ENCODE results near the gene EGFL8. TPM values are rescaled to one million over a fixed set of nuclear protein-coding genes. Genes with fewer than 3 reads are reported as not detected.
"Not testable (repeated sequence)": the region's sequence is repeated elsewhere in the genome, so short reads cannot be mapped to it uniquely, and the experiment has no call there.

EGFL8 gene
- total RNA-seq, 1 donor from 2014 or later = 3.4 TPM

DNA sequence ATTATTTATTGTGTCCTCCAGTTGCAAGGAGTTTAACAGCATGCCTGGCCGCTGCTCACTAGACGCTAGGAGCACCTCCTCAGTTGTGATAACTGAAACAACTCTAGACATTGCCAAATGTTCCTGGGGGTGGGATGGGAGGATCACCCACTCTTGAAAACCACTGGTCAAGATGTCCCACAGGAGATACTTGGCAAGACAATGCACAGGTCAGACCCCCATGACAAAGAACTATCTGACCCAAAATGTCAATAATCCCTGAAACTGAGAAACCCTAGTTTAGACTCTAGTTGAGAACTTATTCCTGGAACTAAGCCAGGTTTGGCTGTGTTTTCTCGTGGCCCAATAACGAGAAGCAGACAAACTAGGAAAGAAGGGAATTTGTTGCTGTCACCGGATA is 24.8 kb upstream of the EGFL8 start:
- ATAC-seq (ENCODE audit: low read depth) = no peak
- CTCF ChIA-PET = no interaction called here
- intact Hi-C loops (cut with micrococcal nuclease) = no loop called here
- DNase-seq = no peak
- H3K9me3 Mint-ChIP-seq = no peaks in the 10 kb centered on the region
- POLR2A ChIA-PET = no interaction called here
- H3K36me3 Mint-ChIP-seq (ENCODE audit: low read depth) = no peaks in the 10 kb centered on the region
- H3K27me3 Mint-ChIP-seq = peaks cover 9% of the 10 kb centered on the region
- H3K4me1 Mint-ChIP-seq = no peaks in the 10 kb centered on the region
- no peak for TF ChIP-seq CTCF (IDR thresholded peaks at IDR 0.05)
- H3K4me3 Mint-ChIP-seq = no peak overlapping the region
- no peak overlapping the region for H3K27ac Mint-ChIP-seq

- Mint-ChIP-seq H3K4me1 (no peaks in the 10 kb centered on the region), H3K4me3 (no peak overlapping the region), H3K27ac (no peak overlapping the region), H3K9me3 (no peaks in the 10 kb centered on the region), H3K36me3 (ENCODE audit: low read depth) (no peaks in the 10 kb centered on the region), H3K27me3 (peaks cover 9% of the 10 kb centered on the region)
- POLR2A ChIA-PET = interaction anchor here (0.5 kb wide), 1 partner anchor 42 kb away, joined by 3 read pairs; no protein-coding TSS in a partner anchor
- TF ChIP-seq CTCF (IDR thresholded peaks at IDR 0.05) = no peak
- intact Hi-C loops (cut with micrococcal nuclease) = no loop called here
- ATAC-seq (ENCODE audit: low read depth) (no peak), DNase-seq (no peak)
- CTCF ChIA-PET = no interaction called here
Observed at GRCh38 chr6:32140420-32141046, 23.9 kb upstream of the EGFL8 start.

DNA sequence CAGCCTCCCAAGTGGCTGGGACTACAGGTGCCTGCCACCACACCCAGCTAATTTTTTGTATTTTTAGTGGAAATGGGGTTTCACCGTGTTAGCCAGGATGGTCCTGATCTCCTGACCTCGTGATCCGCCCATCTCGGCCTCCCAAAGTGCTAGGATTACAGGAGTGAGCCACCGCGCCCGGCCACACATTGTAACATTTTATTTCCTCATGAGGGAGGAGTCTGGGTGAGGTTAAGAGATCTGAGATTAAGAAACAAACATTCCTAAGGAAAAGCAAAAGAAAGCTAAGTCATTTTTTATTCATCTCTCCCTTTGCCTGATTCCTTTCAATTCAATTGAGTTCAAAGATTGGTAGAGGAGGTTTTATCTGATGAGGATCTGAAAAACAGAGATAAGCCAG is 20.2 kb upstream of the EGFL8 start:
- CTCF ChIA-PET; H3K4me3 Mint-ChIP-seq; DNase-seq; H3K9me3 Mint-ChIP-seq; H3K36me3 Mint-ChIP-seq (ENCODE audit: low read depth); H3K27ac Mint-ChIP-seq; intact Hi-C loops (cut with micrococcal nuclease); ATAC-seq (ENCODE audit: low read depth): not testable (repeated sequence)
- peaks cover 38% of the 10 kb centered on the region for H3K27me3 Mint-ChIP-seq
- peaks cover 13% of the 10 kb centered on the region for H3K4me1 Mint-ChIP-seq
- POLR2A ChIA-PET = interaction anchor here (0.7 kb wide), 1 partner anchor 31 kb away, joined by 3 read pairs; no protein-coding TSS in a partner anchor

DNA sequence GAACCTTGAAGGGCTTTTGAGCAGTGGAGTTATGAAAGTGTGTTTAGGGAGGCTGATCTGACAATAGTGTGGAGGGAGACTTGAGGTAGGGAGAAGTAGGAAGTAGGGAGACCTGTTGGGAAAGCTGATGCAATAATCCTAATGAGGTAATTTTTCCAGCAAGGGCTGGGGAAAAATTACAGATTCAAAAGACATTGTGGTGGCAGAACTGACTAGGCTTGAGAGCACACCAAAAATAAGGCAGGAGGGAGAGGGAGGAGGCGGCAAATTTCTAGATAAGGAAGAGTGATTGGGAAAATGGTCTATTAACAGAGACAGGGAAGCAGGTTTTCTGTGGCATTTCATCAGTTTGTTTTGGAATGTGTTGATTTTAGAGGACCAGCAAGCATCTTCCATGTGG is 18.1 kb upstream of the EGFL8 start:
- H3K4me1 Mint-ChIP-seq = peaks cover 16% of the 10 kb centered on the region
- H3K27ac Mint-ChIP-seq = no peak overlapping the region
- no peaks in the 10 kb centered on the region for H3K9me3 Mint-ChIP-seq
- TF ChIP-seq CTCF (IDR thresholded peaks at IDR 0.05) = no peak
- H3K4me3 Mint-ChIP-seq = no peak overlapping the region
- intact Hi-C loops (cut with micrococcal nuclease) = no loop called here
- peaks cover 47% of the 10 kb centered on the region for H3K27me3 Mint-ChIP-seq
- no peak for ATAC-seq (ENCODE audit: low read depth)
- ChIA-PET CTCF (no interaction called here), POLR2A (no interaction called here)
- no peaks in the 10 kb centered on the region for H3K36me3 Mint-ChIP-seq (ENCODE audit: low read depth)
- DNase-seq = no peak

DNA sequence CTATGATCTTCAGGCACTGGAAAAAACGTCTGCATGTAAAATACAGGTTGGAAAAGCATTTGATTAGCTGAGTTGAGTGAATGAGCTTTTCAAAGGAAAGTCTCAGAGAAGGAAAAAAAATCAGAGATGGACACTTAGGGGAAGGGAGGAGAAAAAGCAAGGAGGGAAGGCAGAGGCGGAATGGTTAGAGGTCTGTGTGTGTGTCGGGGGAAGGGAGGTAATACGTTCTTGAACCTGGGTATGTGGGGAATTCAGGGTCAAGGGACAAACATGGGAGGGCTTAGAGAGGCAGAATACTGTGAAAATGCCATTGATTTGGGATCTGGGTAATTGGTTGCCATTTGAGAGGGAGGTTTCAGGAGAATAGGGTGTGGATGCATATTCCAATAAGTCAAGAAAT is 17.7 kb upstream of the EGFL8 start:
- POLR2A ChIA-PET = interaction anchor here (0.7 kb wide), 1 partner anchor 177 kb away, joined by 3 read pairs; no protein-coding TSS in a partner anchor

More for the DNA sequence above, 17.7 kb upstream of the EGFL8 start:
- intact Hi-C loops (cut with micrococcal nuclease) = no loop called here
- Mint-ChIP-seq H3K4me3 (no peak overlapping the region), H3K4me1 (peaks cover 16% of the 10 kb centered on the region), H3K36me3 (ENCODE audit: low read depth) (no peaks in the 10 kb centered on the region), H3K27me3 (peaks cover 46% of the 10 kb centered on the region), H3K27ac (no peak overlapping the region), H3K9me3 (no peaks in the 10 kb centered on the region)
- ATAC-seq (ENCODE audit: low read depth) (no peak), DNase-seq (no peak)
- TF ChIP-seq CTCF (IDR thresholded peaks at IDR 0.05) = no peak
- CTCF ChIA-PET = no interaction called here
